Stimulated activated CD4-positive, alpha-beta T cell treated with anti-CD3 and anti-CD28 coated beads, TNF-alpha, amount 100 ng/mL, for 1 hour (primary cell): ENCODE data around the gene TENM3.

Experiments used
- DNase-seq, 3 donors: peaks; one replicate each; pipeline ENCODE4 v3.0.0-alpha.2; 2020; ENCODE audit warnings: low read depth in 3 of 3, low spot score in 1 of 3

TENM3 gene

GRCh38 chr4:182394181-182394580, 151.0 kb downstream of the TENM3 start:
- no peak for DNase-seq

- no peak for DNase-seq
Observed at GRCh38 chr4:182400081-182400480, 156.9 kb downstream of the TENM3 start.

DNA sequence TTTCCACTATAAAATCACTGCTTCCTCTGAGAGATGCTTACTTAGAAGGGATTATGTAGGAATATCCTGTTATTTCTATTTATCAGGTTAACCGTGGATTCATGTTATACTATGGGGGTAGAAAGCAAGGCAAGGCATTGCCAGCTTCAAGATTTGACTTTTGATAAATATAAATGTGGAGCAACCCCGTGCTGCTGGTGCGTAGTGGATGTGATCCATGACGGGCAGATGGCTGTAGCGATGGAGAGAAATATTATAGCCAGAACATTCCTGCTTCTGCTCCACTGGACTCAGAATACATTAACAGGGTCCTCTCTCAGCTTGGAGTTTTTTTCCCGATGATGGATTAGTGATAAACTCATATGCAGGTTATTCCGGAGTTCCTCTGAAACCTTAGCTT, 157.6 kb downstream of the TENM3 start:
- DNase-seq: no peak

- DNase-seq: no peak
Observed at GRCh38 chr4:182404376-182404775, 161.2 kb downstream of the TENM3 start.

GRCh38 chr4:182405087-182405486, 161.9 kb downstream of the TENM3 start:
- no peak for DNase-seq

DNA sequence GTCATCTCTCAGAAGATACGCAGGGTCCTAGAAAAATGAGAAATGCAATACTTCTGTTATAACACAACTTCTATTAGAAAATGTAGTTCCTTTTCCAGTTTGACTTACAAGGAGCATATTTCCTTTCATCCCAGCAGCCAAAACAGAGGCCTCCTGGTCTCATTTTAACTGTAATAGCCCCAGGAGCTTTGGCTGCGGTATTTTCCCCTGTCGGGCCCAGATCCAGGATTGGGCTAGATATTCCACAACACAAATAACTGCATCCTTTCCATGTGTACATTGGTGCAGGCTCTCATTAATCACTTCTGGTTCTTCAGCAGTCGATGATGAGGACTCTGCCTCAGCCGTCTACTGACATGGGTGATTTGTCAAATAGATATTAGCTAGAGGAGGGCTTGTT, 166.1 kb downstream of the TENM3 start:
- no peak for DNase-seq

GRCh38 chr4:182411391-182411790, 168.2 kb downstream of the TENM3 start:
- no peak for DNase-seq

GRCh38 chr4:182413550-182413949, 170.3 kb downstream of the TENM3 start:
- DNase-seq: no peak

GRCh38 chr4:182415116-182415515, 171.9 kb downstream of the TENM3 start:
- DNase-seq: no peak

GRCh38 chr4:182416067-182416466, 172.9 kb downstream of the TENM3 start:
- DNase-seq: no peak

GRCh38 chr4:182418054-182418734, 175.0 kb downstream of the TENM3 start:
- DNase-seq: no peak

DNA sequence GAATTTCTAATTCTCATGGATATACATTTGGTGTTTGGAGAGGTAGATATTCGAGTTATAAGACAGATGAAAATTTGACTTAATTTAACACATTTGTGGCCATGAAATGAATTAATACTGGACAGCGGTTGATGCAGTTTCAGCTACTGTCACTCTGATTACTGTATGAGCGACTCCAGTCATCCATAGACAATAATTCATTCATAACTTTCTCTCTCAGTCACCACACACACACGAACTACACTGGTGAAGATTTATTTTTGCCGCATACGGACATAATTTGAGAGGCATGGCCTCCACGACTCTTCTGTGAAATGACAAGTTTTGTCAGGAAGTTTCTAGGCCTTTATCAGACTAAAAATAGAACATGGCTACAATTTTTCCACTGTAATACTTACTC, 177.0 kb downstream of the TENM3 start:
- no peak for DNase-seq

- DNase-seq: no peak
Observed at GRCh38 chr4:182421753-182422152, 178.6 kb downstream of the TENM3 start.

GRCh38 chr4:182425302-182425701, 182.1 kb downstream of the TENM3 start:
- DNase-seq: no peak

DNA sequence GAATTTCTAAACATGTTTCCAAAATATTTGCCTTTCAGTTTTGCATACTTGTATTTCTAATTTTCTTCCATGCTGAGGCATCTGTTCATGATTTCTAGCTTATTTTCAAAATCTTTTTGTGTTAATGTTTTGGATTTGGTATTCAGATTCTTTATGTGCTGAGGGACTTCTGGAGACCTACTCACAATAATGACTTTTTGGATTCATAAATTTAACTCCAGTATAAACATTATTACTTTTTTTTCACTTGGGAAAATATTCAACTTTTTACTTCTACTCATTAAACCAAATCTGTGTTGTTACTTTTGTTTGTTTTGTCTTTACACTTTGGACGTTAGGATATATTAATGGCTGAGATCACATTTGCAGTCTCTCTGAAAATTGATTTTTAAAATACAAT, 183.7 kb downstream of the TENM3 start:
- DNase-seq: no peak

DNA sequence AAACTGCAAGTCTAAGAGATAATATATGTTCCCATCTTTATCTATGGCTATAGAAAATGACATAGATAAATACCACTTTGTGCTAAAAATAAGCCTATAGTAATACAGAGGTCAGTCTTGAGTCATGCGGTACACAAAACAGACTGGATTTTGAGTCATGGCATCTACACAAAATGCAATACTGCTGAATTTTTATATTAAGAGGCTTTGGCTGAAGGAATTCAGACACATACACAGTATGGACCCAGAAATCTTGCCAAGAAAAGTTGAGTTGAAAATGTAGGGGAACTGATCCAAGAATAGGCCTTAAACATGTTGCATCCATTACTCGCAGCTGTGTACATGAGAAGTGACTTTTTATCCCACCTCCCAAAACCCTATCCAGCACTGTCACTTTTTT, 184.4 kb downstream of the TENM3 start:
- no peak for DNase-seq

DNA sequence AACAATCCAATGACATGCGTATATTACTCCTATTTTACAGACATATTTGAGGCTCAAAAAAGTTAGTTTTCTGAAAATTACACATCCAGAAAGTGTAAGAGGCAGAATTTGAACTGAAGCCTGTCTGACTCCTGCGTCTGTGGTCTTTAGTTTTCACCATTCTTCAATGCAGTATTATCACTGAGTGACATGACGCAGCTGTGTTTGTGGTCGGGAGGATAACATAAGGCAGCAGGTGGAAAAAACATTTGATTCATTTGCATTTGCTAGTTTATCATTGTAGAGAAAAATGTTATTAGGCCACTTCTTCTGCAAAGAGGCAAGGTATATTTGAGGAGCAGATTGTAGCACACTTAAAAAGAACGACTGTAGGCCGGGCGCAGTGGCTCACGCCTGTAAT, 186.7 kb downstream of the TENM3 start:
- DNase-seq: no peak

- DNase-seq: no peak
Observed at GRCh38 chr4:182432819-182433218, 189.6 kb downstream of the TENM3 start.

DNA sequence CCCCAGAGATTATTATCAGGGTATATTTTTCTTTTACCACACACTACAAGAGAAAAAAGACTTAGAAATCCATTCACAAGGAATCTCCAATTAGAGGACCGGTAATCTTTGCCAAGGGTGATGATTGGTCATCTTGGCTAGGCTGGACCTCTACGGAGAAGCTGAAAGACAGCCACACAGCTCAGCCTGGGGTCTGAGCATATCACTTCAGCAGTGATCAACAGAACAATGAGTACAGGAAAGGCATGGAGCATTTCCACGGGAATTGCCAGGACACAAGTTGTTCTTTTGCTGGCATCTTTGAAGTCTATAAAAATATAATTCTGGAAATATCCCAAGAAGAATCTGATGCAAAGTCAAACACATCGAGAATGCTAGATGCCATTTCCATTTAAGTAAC, 191.5 kb downstream of the TENM3 start:
- no peak for DNase-seq

GRCh38 chr4:182435401-182435800, 192.2 kb downstream of the TENM3 start:
- DNase-seq: no peak

GRCh38 chr4:182443070-182443469, 199.9 kb downstream of the TENM3 start:
- no peak for DNase-seq

GRCh38 chr4:182447767-182448280, 204.6 kb downstream of the TENM3 start:
- no peak for DNase-seq
